HG03135 (cell line): ENCODE results near the gene OPN3.
"Not testable (repeated sequence)": the region's sequence is repeated elsewhere in the genome, so short reads cannot be mapped to it uniquely, and the experiment has no call there.

Source experiments
- ATAC-seq: cut with Tn5 transposase; IDR thresholded peaks from one replicate; pipeline ENCODE4 v1.9.1; 2021; ENCODE audit warnings: mild to moderate bottlenecking, moderate library complexity; ENCODE audit not compliant: unreplicated experiment

The OPN3 gene

GRCh38 chr1:241640149-241640866 lies at the start of gene OPN3, which contains the start of gene CHML:
Gene OPN3, minus strand, starts transcription at chr1:241640369. Its CDS starts 115 bp downstream, at chr1:241640254.
Gene CHML, minus strand, starts transcription at chr1:241640369. Its CDS starts 4,603 bp downstream, at chr1:241635766.
- peak; percentile 90 for ATAC-seq

- no peak for ATAC-seq
These were observed 48.8 kb upstream of the OPN3 start for GRCh38 chr1:241688940-241689368.

- no peak for ATAC-seq
These were observed 43.9 kb upstream of the OPN3 start for GRCh38 chr1:241684108-241684507.

- no peak for ATAC-seq
These were observed 42.8 kb upstream of the OPN3 start for GRCh38 chr1:241682921-241683320.

- ATAC-seq: not testable (repeated sequence)
These were observed 41.8 kb upstream of the OPN3 start for GRCh38 chr1:241681861-241682448.

GRCh38 chr1:241679961-241680360 lies 39.8 kb upstream of the OPN3 start:
- no peak for ATAC-seq

- no peak for ATAC-seq
These were observed 39.2 kb upstream of the OPN3 start for GRCh38 chr1:241679404-241679803.

GRCh38 chr1:241678536-241678935 lies 38.4 kb upstream of the OPN3 start:
- no peak for ATAC-seq

GRCh38 chr1:241677201-241677600 lies 37.0 kb upstream of the OPN3 start:
- peak; percentile 94 for ATAC-seq

- no peak for ATAC-seq
These were observed 35.8 kb upstream of the OPN3 start for GRCh38 chr1:241675983-241676382.

GRCh38 chr1:241674805-241675384 lies 34.7 kb upstream of the OPN3 start:
- no peak for ATAC-seq

- ATAC-seq: no peak
These were observed 32.1 kb upstream of the OPN3 start for GRCh38 chr1:241672301-241672700.

GRCh38 chr1:241666419-241666818 lies 26.2 kb upstream of the OPN3 start:
- no peak for ATAC-seq

- no peak for ATAC-seq
These were observed 20.3 kb upstream of the OPN3 start for GRCh38 chr1:241660424-241660972.

GRCh38 chr1:241659016-241659415 lies 18.8 kb upstream of the OPN3 start:
- not testable (repeated sequence) for ATAC-seq

- no peak for ATAC-seq
These were observed 18.1 kb upstream of the OPN3 start for GRCh38 chr1:241658081-241658793.

- ATAC-seq: no peak
These were observed 14.5 kb upstream of the OPN3 start for GRCh38 chr1:241654641-241655040.

GRCh38 chr1:241654019-241654418 lies 13.8 kb upstream of the OPN3 start:
- no peak for ATAC-seq

- ATAC-seq: no peak
These were observed 11.8 kb upstream of the OPN3 start, which contains the start of gene WDR64 for GRCh38 chr1:241652012-241652411. Gene WDR64, plus strand, starts transcription at chr1:241652281. Its CDS starts 204 bp downstream, at chr1:241652485.

GRCh38 chr1:241648159-241648558 lies 8.0 kb upstream of the OPN3 start:
- ATAC-seq: no peak

- ATAC-seq: no peak
These were observed 7.5 kb upstream of the OPN3 start for GRCh38 chr1:241647658-241648057.
